SK-N-SH treated with all-trans-retinoic acid at 6 μM for 48 hours (cell line): ENCODE measurements around the gene UBALD2.

Experiments used
- ATAC-seq: fragments of 200-7000 bp; cut with Tn5 transposase; 3 replicates; pipeline ENCODE4 v1.9.1; 2020; ENCODE audit warnings: mild to moderate bottlenecking, moderate library complexity
- ARNTL ChIP-seq: fragments of 450-650 bp; formaldehyde crosslinking; IDR thresholded peaks from 2 replicates; pipeline ENCODE4 v1.5.0; 2020; ENCODE audit warnings: low read depth, mild to moderate bottlenecking, moderate library complexity, borderline replicate concordance
- BACH2 ChIP-seq: fragments of 250-450 bp; sonication (Bioruptor Pico); IDR thresholded peaks from 2 replicates; pipeline ENCODE4 v1.9.0; 2021; ENCODE audit warnings: mild to moderate bottlenecking, borderline replicate concordance
- CREB5 ChIP-seq: fragments of 250-450 bp; sonication (Bioruptor Pico); IDR thresholded peaks from 2 replicates; pipeline ENCODE4 v1.5.1; 2020; ENCODE audit warnings: low read depth, mild to moderate bottlenecking, moderate library complexity
- CSDC2 ChIP-seq: fragments of 250-450 bp; sonication (Bioruptor Pico); IDR thresholded peaks from 2 replicates; pipeline ENCODE4 v1.5.0; 2020; ENCODE audit warnings: mild to moderate bottlenecking, moderate library complexity
- CSRNP3 ChIP-seq: fragments of 250-450 bp; sonication (Bioruptor Pico); IDR thresholded peaks from 2 replicates; pipeline ENCODE4 v1.5.1; 2021; ENCODE audit warnings: mild to moderate bottlenecking, moderate library complexity
- ESRRG ChIP-seq: fragments of 250-450 bp; sonication (Bioruptor Pico); IDR thresholded peaks from 2 replicates; pipeline ENCODE4 v1.6.1; 2021; ENCODE audit warnings: mild to moderate bottlenecking
- GLIS3 ChIP-seq: fragments of 250-450 bp; sonication (Bioruptor Pico); IDR thresholded peaks from 2 replicates; pipeline ENCODE4 v1.5.0; 2020; ENCODE audit warnings: mild to moderate bottlenecking, moderate library complexity
- ISL1 ChIP-seq: fragments of 250-450 bp; sonication (Bioruptor Pico); IDR thresholded peaks from 2 replicates; pipeline ENCODE4 v2.1.2; 2022; ENCODE audit warnings: mild to moderate bottlenecking, moderate library complexity
- PATZ1 ChIP-seq: fragments of 250-450 bp; sonication (Bioruptor Pico); IDR thresholded peaks from 2 replicates; pipeline ENCODE4 v1.8.0; 2020; ENCODE audit warnings: mild to moderate bottlenecking, moderate library complexity, borderline replicate concordance
- POU6F1 ChIP-seq: fragments of 250-450 bp; sonication (Bioruptor Pico); IDR thresholded peaks from 2 replicates; pipeline ENCODE4 v1.8.0; 2021; ENCODE audit warnings: low read depth, mild to moderate bottlenecking, moderate library complexity, borderline replicate concordance
- PPARA ChIP-seq: fragments of 250-450 bp; sonication (Bioruptor Pico); IDR thresholded peaks from 2 replicates; pipeline ENCODE4 v1.5.0; 2020; ENCODE audit warnings: mild to moderate bottlenecking, borderline replicate concordance
- RARB ChIP-seq: fragments of 250-450 bp; sonication (Bioruptor Pico); IDR thresholded peaks from 2 replicates; pipeline ENCODE4 v1.8.0; 2021; ENCODE audit warnings: mild to moderate bottlenecking, moderate library complexity
- SNAI2 ChIP-seq: fragments of 250-450 bp; sonication (Bioruptor Pico); IDR thresholded peaks from 2 replicates; pipeline ENCODE4 v1.5.0; 2020; ENCODE audit warnings: mild to moderate bottlenecking, moderate library complexity
- TCF4 ChIP-seq: fragments of 250-450 bp; sonication (Bioruptor Pico); IDR thresholded peaks from 2 replicates; pipeline ENCODE4 v1.8.0; 2021; ENCODE audit warnings: mild to moderate bottlenecking, moderate library complexity, borderline replicate concordance
- TOX ChIP-seq: fragments of 250-450 bp; sonication (Bioruptor Pico); IDR thresholded peaks from 2 replicates; pipeline ENCODE4 v1.8.0; 2021; ENCODE audit warnings: mild to moderate bottlenecking, moderate library complexity, borderline replicate concordance
- TSHZ2 ChIP-seq: fragments of 250-450 bp; sonication (Bioruptor Pico); IDR thresholded peaks from 2 replicates; pipeline ENCODE4 v1.5.0; 2020; ENCODE audit warnings: mild to moderate bottlenecking, moderate library complexity
- ZC3H10 ChIP-seq: fragments of 250-450 bp; sonication (Bioruptor Pico); IDR thresholded peaks from 2 replicates; pipeline ENCODE4 v1.5.1; 2021; ENCODE audit warnings: mild to moderate bottlenecking, moderate library complexity
- ZFP3 ChIP-seq: fragments of 250-450 bp; sonication (Bioruptor Pico); IDR thresholded peaks from 2 replicates; pipeline ENCODE4 v1.5.0; 2020; ENCODE audit warnings: mild to moderate bottlenecking, moderate library complexity
- ZFP30 ChIP-seq: fragments of 450-650 bp; formaldehyde crosslinking; IDR thresholded peaks from 2 replicates; pipeline ENCODE4 v1.5.0; 2022; ENCODE audit warnings: mild to moderate bottlenecking, moderate library complexity
- ZNF565 ChIP-seq: fragments of 450-650 bp; formaldehyde crosslinking; conservative IDR thresholded peaks from 2 replicates; pipeline ENCODE4 v1.5.0; 2020; ENCODE audit warnings: low read depth, mild to moderate bottlenecking, moderate library complexity
- ZNF70 ChIP-seq: fragments of 450-650 bp; formaldehyde crosslinking; IDR thresholded peaks from 2 replicates; pipeline ENCODE4 v1.5.0; 2020; ENCODE audit warnings: mild to moderate bottlenecking, moderate library complexity
- ZNF8 ChIP-seq: fragments of 450-650 bp; formaldehyde crosslinking; IDR thresholded peaks from 2 replicates; pipeline ENCODE4 v1.5.0; 2020; ENCODE audit warnings: mild to moderate bottlenecking, moderate library complexity

UBALD2 gene

GRCh38 chr17:76268015-76268749 lies 3.0 kb downstream of the UBALD2 start:
- ATAC-seq, result no peak
- TF ChIP-seq PATZ1 (CRISPR knock-in tag) (no peak), TCF4 (CRISPR knock-in tag) (no peak), ZFP3 (CRISPR knock-in tag) (no peak), ZNF70 (no peak), ESRRG (CRISPR knock-in tag) (no peak), ZFP30 (CRISPR knock-in tag) (no peak), GLIS3 (CRISPR knock-in tag) (no peak), TOX (CRISPR knock-in tag) (no peak), BACH2 (CRISPR knock-in tag) (no peak), ZNF8 (CRISPR knock-in tag) (no peak), CSDC2 (CRISPR knock-in tag) (no peak), ZC3H10 (CRISPR knock-in tag) (no peak), ISL1 (CRISPR knock-in tag) (no peak), SNAI2 (CRISPR knock-in tag) (no peak), ZNF565 (CRISPR knock-in tag) (no peak), RARB (no peak), TSHZ2 (no peak), ARNTL (no peak)

GRCh38 chr17:76268991-76269981 lies 4.1 kb downstream of the UBALD2 start:
- TF ChIP-seq GLIS3 (CRISPR knock-in tag), result no peak
- no peak for TF ChIP-seq ZNF70
- TF ChIP-seq PATZ1 (CRISPR knock-in tag), result no peak
- TF ChIP-seq CREB5, result no peak
- TF ChIP-seq TOX (CRISPR knock-in tag), result no peak
- TF ChIP-seq ZNF565 (CRISPR knock-in tag), result no peak
- TF ChIP-seq ZFP30 (CRISPR knock-in tag), result no peak
- no peak for TF ChIP-seq TCF4 (CRISPR knock-in tag)
- no peak for TF ChIP-seq PPARA (CRISPR knock-in tag)
- TF ChIP-seq CSRNP3, result no peak
- TF ChIP-seq ZC3H10 (CRISPR knock-in tag), result no peak
- TF ChIP-seq ESRRG (CRISPR knock-in tag), result no peak
- no peak for TF ChIP-seq POU6F1 (CRISPR knock-in tag)
- no peak for TF ChIP-seq CSDC2 (CRISPR knock-in tag)
- no peak for TF ChIP-seq ARNTL
- no peak for TF ChIP-seq ZNF8 (CRISPR knock-in tag)
- no peak for ATAC-seq
